Ammon's horn (tissue), 1 donor: ENCODE results near the gene GART.
A peak's percentile ranks its signal among the peaks of the same experiment; 100 is the strongest.
"Not testable (repeated sequence)": the region's sequence is repeated elsewhere in the genome, so short reads cannot be mapped to it uniquely, and the experiment has no call there.

Experiments
- DNase-seq: peaks from one replicate; pipeline ENCODE4 v3.0.0-alpha.2; 2016; ENCODE audit warnings: low spot score

GART gene

GRCh38 chr21:33512481-33512880 lies 29.4 kb downstream of the GART start:
- no peak for DNase-seq

- DNase-seq, result no peak
These were observed 30.3 kb downstream of the GART start for GRCh38 chr21:33511639-33512038.

GRCh38 chr21:33510826-33511225 lies 31.1 kb downstream of the GART start:
- DNase-seq, result no peak

- DNase-seq, result not testable (repeated sequence)
These were observed 34.9 kb downstream of the GART start for GRCh38 chr21:33507003-33507402.

- DNase-seq, result no peak
These were observed 36.1 kb downstream of the GART start for GRCh38 chr21:33505833-33506232.

GRCh38 chr21:33496345-33496744 lies 45.6 kb downstream of the GART start:
- DNase-seq, result no peak

GRCh38 chr21:33495743-33496142 lies 46.2 kb downstream of the GART start:
- no peak for DNase-seq

- no peak for DNase-seq
These were observed 48.2 kb downstream of the GART start for GRCh38 chr21:33493756-33494155.

GRCh38 chr21:33492571-33492970 lies 49.3 kb downstream of the GART start:
- DNase-seq, result no peak

- peak; percentile 96 for DNase-seq
These were observed 50.4 kb downstream of the GART start, which contains the start of gene DNAJC28 for GRCh38 chr21:33491373-33492102. Gene DNAJC28 (minus strand): TSS chr21:33491716. CDS start chr21:33489393, 2,323 bp downstream.

- no peak for DNase-seq
These were observed 50.9 kb downstream of the GART start for GRCh38 chr21:33490991-33491372.

GRCh38 chr21:33488936-33489335 lies 53.0 kb downstream of the GART start:
- DNase-seq, result no peak

GRCh38 chr21:33487996-33488395 lies 53.9 kb downstream of the GART start:
- DNase-seq, result no peak

- DNase-seq, result peak; percentile 6
These were observed 60.5 kb downstream of the GART start for GRCh38 chr21:33481314-33481943.

GRCh38 chr21:33480481-33481103 lies 61.3 kb downstream of the GART start:
- DNase-seq, result no peak

- peak; percentile 98 for DNase-seq
These were observed 62.0 kb downstream of the GART start, which contains the start of gene TMEM50B for GRCh38 chr21:33479679-33480480. Gene TMEM50B (minus strand): TSS chr21:33479974. CDS start chr21:33468885, 11,089 bp downstream.

- peak; percentile 11 for DNase-seq
These were observed 62.8 kb downstream of the GART start for GRCh38 chr21:33478935-33479678.

GRCh38 chr21:33478182-33478581 lies 63.7 kb downstream of the GART start:
- no peak for DNase-seq

GRCh38 chr21:33477066-33477465 lies 64.9 kb downstream of the GART start:
- no peak for DNase-seq

- no peak for DNase-seq
These were observed 68.6 kb downstream of the GART start for GRCh38 chr21:33473344-33473743.

- DNase-seq, result no peak
These were observed 71.2 kb downstream of the GART start for GRCh38 chr21:33470701-33471100.
